Measurements from ENCODE around the gene OBSCN. TPM values are rescaled to one million over a fixed set of nuclear protein-coding genes. Genes with fewer than 3 reads are reported as not detected.

The OBSCN gene
- total RNA-seq, 2 experiments from 2014 or later, result 80.8 to 82.2 TPM

GRCh38 chr1:228228601-228229074 is 20.8 kb downstream of the OBSCN start:
- TF ChIP-seq CTCF (IDR thresholded peaks at IDR 0.05), result no peak
- intact Hi-C loops (cut with DNase I, micrococcal nuclease), result no loop called here
- Histone ChIP-seq H3K27ac (ENCODE audit: low read depth in 1 of 2, low read length in 2 of 2) (no peak overlapping the region), H3K4me1 (ENCODE audit: insufficient read depth, low read length) (no peaks in the 10 kb centered on the region), H3K36me3 (ENCODE audit: insufficient read depth, low read length) (peaks cover 27% of the 10 kb centered on the region), H3K27me3 (ENCODE audit: control insufficient read depth in 1 of 2, insufficient read depth in 2 of 2, low read length in 2 of 2) (no peaks in the 10 kb centered on the region), H3K9me3 (ENCODE audit: control insufficient read depth in 1 of 2, insufficient read depth in 1 of 2, low read length in 2 of 2) (peaks cover 9 to 14% of the 10 kb centered on the region in 2 experiments), H3K4me3 (ENCODE audit: low read length) (no peak overlapping the region)
- DNase-seq, result peak in 1 of 14 experiments; percentile 10
- ChIA-PET POLR2A (interaction anchor here (0.6 kb wide), 1 partner anchor 84 kb away, joined by 4 read pairs; no protein-coding TSS in a partner anchor), CTCF (no interaction called here)
- Mint-ChIP-seq H3K36me3 (ENCODE audit: low read depth) (peaks cover 93% of the 10 kb centered on the region), H3K27ac (no peak overlapping the region), H3K4me1 (ENCODE audit: low read depth) (no peaks in the 10 kb centered on the region), H3K9me3 (peaks cover 3% of the 10 kb centered on the region), H3K27me3 (no peaks in the 10 kb centered on the region), H3K4me3 (no peak overlapping the region)
- ATAC-seq (ENCODE audit: poor library complexity), result no peak

- Mint-ChIP-seq H3K4me3 (no peak overlapping the region), H3K27ac (no peak overlapping the region), H3K4me1 (ENCODE audit: low read depth) (no peaks in the 10 kb centered on the region), H3K36me3 (ENCODE audit: low read depth) (peaks cover 93% of the 10 kb centered on the region), H3K9me3 (peaks cover 9% of the 10 kb centered on the region), H3K27me3 (no peaks in the 10 kb centered on the region)
- no peaks in the 10 kb centered on the region for H3K27me3 ChIP-seq (ENCODE audit: control insufficient read depth in 1 of 2, insufficient read depth in 2 of 2, low read length in 2 of 2)
- H3K36me3 ChIP-seq (ENCODE audit: insufficient read depth, low read length), result peaks cover 7% of the 10 kb centered on the region
- ATAC-seq (ENCODE audit: poor library complexity) (no peak), DNase-seq (no peak)
- intact Hi-C loops (cut with DNase I, micrococcal nuclease), result no loop called here
- no peaks in the 10 kb centered on the region for H3K4me1 ChIP-seq (ENCODE audit: insufficient read depth, low read length)
- TF ChIP-seq CTCF (IDR thresholded peaks at IDR 0.05), result no peak
- ChIA-PET CTCF (no interaction called here), POLR2A (no interaction called here)
- H3K4me3 ChIP-seq (ENCODE audit: low read length), result no peak overlapping the region
- no peaks in the 10 kb centered on the region for H3K9me3 ChIP-seq (ENCODE audit: control insufficient read depth in 1 of 2, insufficient read depth in 1 of 2, low read length in 2 of 2)
- no peak overlapping the region for H3K27ac ChIP-seq (ENCODE audit: low read depth in 1 of 2, low read length in 2 of 2)
These were observed 23.3 kb downstream of the OBSCN start for GRCh38 chr1:228231189-228231588.

- no peak for TF ChIP-seq CTCF (IDR thresholded peaks at IDR 0.05)
- ATAC-seq (ENCODE audit: poor library complexity) (no peak), DNase-seq (no peak)
- H3K4me3 Mint-ChIP-seq, result no peak overlapping the region
- Histone ChIP-seq H3K27ac (ENCODE audit: low read depth in 1 of 2, low read length in 2 of 2) (no peak overlapping the region), H3K4me3 (ENCODE audit: low read length) (no peak overlapping the region), H3K36me3 (ENCODE audit: insufficient read depth, low read length) (peaks cover 8% of the 10 kb centered on the region), H3K4me1 (ENCODE audit: insufficient read depth, low read length) (no peaks in the 10 kb centered on the region), H3K9me3 (ENCODE audit: control insufficient read depth in 1 of 2, insufficient read depth in 1 of 2, low read length in 2 of 2) (no peaks in the 10 kb centered on the region), H3K27me3 (ENCODE audit: control insufficient read depth in 1 of 2, insufficient read depth in 2 of 2, low read length in 2 of 2) (no peaks in the 10 kb centered on the region)
- ChIA-PET CTCF (no interaction called here), POLR2A (no interaction called here)
- no peak overlapping the region for H3K27ac Mint-ChIP-seq
- no peaks in the 10 kb centered on the region for H3K4me1 Mint-ChIP-seq (ENCODE audit: low read depth)
- intact Hi-C loops (cut with DNase I, micrococcal nuclease), result no loop called here
- peaks cover 93% of the 10 kb centered on the region for H3K36me3 Mint-ChIP-seq (ENCODE audit: low read depth)
- H3K9me3 Mint-ChIP-seq, result peaks cover 12% of the 10 kb centered on the region
- no peaks in the 10 kb centered on the region for H3K27me3 Mint-ChIP-seq
These were observed 25.3 kb downstream of the OBSCN start for GRCh38 chr1:228233136-228233535.
